Tongue (tissue), 2 donors: ENCODE measurements around the gene FOSL2. TPM values are rescaled to one million over a fixed set of nuclear protein-coding genes. Genes with fewer than 3 reads are reported as not detected.

Source experiments
- DNase-seq: peaks from one replicate; pipeline ENCODE4 v3.0.0-alpha.2; 2015
- total RNA-seq: library from RNA; depleted of rRNA; stranded (reverse); fragments of >200 nt; gene quantifications from one replicate; pipeline ENCODE4 v1.2.3, GENCODE V29; 2014

FOSL2 gene
- total RNA-seq, 1 donor from 2014 or later: 66.4 TPM

- no peak for DNase-seq
These were observed 16.7 kb upstream of the FOSL2 start for GRCh38 chr2:28375742-28376631.

- DNase-seq: no peak
These were observed 15.4 kb upstream of the FOSL2 start for GRCh38 chr2:28377195-28377816.

- DNase-seq: peak; percentile 92
These were observed 14.5 kb upstream of the FOSL2 start for GRCh38 chr2:28377984-28378678.

DNA sequence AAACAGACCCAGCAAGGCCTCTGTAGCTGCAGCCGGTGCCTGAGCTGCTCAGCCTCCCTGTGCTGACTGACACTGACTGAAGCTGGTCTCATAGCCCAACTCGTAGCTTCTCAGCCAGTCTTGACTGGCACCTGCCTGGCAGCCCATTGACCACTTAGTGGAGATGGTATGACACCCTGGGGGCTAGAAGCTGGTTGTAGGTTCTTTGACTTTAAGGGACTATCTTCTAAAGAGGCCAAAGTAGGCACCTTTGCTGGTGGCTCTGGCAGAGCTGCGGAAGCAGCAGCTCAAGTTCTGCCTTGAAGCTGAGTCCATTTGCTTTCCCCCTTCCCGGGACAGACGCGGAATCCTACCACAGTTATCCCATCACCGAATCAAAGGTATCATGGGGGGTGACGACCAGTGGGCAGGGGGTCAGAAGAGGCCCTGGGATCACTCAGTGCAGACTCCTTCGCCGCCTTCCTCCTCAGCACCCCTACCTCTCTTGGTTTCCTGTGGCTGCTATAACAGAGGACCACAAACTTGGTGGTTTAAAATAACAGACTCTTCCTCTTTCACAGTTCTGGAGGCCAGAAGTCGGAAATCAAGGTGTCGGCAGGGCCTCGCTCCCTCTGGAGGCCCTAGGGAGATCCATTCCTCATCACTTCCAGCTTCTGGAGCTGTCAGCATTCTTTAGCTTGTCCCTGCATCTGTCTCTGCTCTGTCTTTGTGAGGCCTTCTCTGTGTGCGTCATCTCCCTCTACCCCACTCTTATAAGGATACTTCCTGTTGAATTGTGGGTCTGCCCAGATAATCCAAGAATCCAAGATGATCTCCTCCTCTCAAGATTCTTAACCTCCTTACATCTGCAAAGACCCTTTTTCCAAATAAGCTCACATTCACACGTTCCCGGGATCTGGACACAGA is 13.7 kb upstream of the FOSL2 start:
- no peak for DNase-seq

- DNase-seq: no peak
These were observed 12.4 kb upstream of the FOSL2 start for GRCh38 chr2:28380219-28380618.

DNA sequence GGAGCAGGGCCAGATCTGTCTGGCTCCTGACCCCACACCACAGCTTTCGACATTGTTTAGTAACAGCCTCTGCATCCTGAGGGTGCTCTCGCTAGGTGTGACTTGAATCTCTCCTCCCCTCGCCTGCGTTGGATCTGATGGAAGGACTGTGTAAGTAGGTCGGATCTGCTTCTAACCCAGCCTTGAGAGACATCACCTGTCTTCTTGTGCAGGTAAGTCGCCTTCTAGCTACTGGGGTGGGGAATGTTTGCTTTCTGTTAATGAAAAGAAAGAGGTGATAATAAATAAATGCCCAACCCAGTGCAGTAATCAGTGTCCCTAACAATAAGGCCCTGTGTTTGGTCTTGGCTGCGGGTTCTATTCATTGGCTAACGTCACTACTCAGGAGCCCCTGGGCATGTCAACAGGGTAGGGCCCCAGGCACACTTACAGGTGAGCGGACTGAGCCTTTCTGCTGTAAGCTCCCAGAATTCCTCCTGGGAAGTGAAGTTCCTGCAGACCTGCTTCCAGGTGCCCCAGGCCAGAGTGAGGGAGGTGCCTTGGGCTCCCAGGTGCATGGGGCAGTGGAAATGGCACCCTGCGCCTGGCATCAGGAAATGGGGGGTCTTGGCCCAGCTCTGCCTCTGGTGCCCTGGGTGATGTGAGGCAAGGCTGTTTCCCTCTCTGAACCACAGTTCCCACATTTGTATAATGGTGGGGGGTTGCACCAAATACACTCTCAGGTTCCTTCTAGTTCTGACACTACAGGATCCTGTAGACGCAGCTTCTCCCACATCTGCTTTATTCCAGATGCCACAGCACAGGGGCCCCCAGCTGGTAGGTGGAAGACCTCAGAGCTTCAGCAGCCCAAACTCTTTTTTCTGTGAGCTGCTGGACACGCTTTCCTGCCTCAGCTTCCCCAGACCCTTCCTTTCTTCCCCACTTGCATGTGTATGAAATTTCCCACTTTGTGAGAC is 11.2 kb upstream of the FOSL2 start:
- DNase-seq: no peak

GRCh38 chr2:28382755-28383154 is 9.9 kb upstream of the FOSL2 start:
- no peak for DNase-seq

- DNase-seq: no peak
These were observed 5.3 kb upstream of the FOSL2 start for GRCh38 chr2:28387082-28387960.

GRCh38 chr2:28389399-28390240 is 3.0 kb upstream of the FOSL2 start:
- DNase-seq: no peak

DNA sequence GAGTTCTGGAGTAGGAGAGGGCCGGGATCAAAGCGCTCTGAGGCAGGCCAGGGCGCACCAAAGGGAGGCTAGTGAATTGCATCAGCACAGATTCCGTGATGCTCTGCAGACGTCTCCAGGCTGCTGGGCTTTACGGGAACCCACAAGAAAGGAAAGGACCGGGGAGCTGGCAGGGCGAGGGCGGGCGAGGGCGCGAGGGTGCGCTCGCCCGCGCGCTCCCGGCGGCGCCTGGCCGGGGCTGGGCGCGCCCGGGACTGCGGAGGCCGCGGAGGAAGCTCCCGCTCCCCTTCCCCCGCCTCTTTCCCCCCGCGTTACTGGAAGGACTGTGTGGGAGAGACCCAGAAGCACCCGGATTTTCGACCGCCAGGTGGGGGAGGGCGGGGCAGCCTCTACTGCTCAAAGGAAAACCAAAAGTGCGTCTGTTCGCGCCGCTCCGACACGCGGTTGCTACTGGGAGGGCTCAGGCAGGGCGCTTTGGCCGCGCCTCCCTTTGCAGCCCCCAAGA is 2.4 kb upstream of the FOSL2 start:
- DNase-seq: peak; percentile 91

DNA sequence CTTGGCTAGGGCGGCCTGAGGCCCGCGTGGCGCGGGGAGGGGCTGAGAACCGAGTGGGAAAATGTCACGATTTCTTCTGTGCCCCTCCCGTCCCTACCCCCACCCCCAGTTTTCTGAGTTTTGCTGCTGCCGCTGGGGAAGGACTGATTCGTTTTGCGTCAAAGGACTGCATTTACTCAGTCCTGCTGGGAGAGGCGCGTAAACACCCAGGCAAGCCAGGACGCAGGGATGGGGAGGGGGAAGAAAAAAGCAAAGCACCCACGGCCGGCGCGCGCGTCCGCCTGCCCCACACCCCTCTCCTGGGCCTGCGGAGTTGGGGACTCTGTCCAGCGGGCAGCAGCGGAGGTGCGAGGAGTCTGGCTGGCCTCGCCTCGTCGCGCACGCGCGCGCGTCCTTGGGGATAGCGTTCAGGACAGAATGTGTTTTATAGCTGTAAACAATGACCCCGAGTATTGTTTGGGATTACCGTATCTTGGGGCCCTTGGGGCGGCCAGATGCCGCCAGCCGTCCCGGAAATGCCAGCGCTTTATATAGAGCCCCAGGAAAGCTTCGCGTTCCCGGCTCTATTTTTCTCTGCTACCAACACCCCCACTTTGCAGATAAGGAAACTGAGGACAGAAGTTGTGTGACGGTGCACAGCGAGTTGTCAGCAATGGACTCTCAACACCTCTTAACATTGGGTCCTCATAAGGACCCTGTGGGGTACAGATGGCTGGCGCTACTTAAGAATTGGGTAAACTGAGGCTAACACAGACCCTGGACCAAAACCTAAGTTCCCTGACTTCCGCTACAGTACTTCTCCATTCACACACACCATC is 1.7 kb upstream of the FOSL2 start:
- no peak for DNase-seq

DNA sequence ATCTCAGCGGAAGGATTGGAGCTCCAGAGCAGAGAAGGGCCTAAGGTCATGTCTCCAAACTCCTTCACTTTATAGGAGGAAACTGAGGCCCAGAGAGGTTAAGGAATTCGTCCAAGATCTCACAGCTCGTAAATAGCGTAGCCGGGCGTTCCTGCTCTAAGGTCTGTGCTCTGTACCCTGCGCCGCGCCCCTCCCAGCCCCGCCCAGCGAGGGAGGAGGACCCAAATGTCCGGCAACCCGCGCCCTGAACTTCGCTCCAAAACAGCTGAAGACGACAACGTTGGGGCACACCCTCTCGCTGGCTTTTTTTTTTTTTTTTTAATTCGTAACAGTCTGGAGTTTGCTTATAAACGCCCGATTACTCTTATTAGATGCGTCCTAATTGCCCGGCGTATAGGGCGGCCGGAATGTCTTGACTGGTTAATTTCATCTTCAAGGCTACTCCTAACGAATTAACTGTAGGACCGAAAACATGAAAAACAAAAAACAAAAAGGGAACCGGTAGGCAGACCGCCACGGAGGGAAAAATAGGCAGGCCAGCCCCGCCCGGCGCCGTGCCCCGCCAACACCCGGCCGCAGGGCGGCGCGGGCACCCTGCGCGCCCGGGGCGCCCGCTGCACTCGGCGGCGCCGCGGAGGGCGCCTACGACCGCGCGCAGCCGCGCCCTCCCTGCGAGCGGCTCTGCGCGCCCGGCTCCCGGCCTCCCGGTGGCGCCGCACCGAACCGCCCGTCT is 928 bp upstream of the FOSL2 start:
- DNase-seq: peak; percentile 96

- peak; percentile 85 for DNase-seq
These were observed 617 bp downstream of the FOSL2 start for GRCh38 chr2:28393114-28393836.

GRCh38 chr2:28394331-28394877 is 1.7 kb downstream of the FOSL2 start:
- DNase-seq: peak; percentile 56

DNA sequence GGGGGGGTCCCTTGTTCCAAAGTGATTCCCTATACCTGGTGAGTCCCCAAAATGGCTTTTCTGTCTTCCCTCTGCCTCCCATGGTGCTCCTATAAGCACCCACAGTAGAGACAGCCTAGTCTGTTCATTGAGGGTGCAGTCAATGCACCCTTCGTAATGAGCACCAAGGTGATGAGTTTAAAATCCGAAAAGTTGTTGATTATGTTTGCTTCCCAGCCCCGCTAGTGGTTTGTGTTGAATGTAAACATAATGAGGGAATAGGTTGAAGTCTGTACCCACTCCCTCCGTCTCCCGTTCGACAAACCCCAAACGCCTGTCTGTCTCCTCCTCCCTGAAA is 2.3 kb downstream of the FOSL2 start:
- no peak for DNase-seq
